Measurements from ENCODE around the gene EYA4.

DNA sequence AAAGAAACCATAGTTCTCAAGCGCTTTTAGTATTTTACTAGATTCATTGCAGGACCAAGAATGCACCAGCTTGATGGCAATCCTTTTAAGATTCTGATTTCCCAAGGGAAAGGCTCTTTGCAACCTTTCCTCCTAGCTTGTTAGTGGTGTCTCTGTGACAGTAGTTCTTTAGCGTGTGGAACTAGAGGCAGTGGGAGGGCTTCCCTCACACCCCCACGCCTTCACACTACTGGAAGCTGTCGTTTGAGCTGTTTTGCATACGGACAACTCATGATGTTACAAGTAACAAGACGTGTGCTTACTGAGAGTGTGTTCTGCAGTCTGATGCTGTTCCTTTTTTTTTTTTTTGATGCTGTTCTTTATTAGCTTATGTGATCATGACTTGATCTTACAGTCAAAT lies 34.1 kb downstream of the EYA4 start:
- no peak for TF ChIP-seq EP300 (IDR thresholded peaks at IDR 0.05)
- TF ChIP-seq, protein P1, sequence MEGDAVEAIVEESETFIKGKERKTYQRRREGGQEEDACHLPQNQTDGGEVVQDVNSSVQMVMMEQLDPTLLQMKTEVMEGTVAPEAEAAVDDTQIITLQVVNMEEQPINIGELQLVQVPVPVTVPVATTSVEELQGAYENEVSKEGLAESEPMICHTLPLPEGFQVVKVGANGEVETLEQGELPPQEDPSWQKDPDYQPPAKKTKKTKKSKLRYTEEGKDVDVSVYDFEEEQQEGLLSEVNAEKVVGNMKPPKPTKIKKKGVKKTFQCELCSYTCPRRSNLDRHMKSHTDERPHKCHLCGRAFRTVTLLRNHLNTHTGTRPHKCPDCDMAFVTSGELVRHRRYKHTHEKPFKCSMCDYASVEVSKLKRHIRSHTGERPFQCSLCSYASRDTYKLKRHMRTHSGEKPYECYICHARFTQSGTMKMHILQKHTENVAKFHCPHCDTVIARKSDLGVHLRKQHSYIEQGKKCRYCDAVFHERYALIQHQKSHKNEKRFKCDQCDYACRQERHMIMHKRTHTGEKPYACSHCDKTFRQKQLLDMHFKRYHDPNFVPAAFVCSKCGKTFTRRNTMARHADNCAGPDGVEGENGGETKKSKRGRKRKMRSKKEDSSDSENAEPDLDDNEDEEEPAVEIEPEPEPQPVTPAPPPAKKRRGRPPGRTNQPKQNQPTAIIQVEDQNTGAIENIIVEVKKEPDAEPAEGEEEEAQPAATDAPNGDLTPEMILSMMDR (IDR thresholded peaks at IDR 0.05), result no peak
